Measurements from ENCODE around the gene RGL2.

- TF ChIP-seq CTCF (IDR thresholded peaks at IDR 0.05; ENCODE audit: borderline replicate concordance, extremely low read depth, low read length, poor library complexity, severe bottlenecking) = no peak
- no peak for TF ChIP-seq EZH2 (IDR thresholded peaks at IDR 0.05; ENCODE audit: borderline replicate concordance, low read depth, low read length, severe bottlenecking)
Measured at GRCh38 chr6:33296797-33297405, 1.8 kb downstream of the RGL2 start.

All from DND-41 (cell line).